Measurements from ENCODE around the gene FCF1.

DNA sequence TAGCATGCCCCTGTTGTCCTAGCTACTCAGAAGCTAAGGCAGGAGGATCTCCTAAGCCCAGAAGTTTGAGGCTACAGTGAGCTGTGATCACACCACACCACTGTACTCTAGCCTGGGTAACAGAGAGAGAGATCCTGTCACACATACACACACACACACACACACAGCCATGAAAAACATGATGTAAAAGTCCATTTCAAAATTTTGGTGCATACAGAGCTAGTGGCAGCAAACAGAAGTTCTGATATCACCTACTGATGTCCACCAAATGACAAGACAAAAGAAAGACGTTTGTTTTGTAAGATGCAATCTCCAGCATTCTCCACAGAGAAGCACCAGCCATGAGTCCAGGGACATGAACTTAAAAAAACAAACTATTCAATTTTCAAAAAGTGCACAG is 15.9 kb upstream of the FCF1 start:
- TF ChIP-seq ZNF433 (tag by site-specific recombination; IDR thresholded peaks at IDR 0.05; ENCODE audit: low read depth) (no peak), ZFP41 (tag by site-specific recombination; IDR thresholded peaks at IDR 0.05; ENCODE audit: borderline replicate concordance) (no peak), OVOL3 (tag by site-specific recombination; IDR thresholded peaks at IDR 0.05) (no peak), ZNF169 (tag by site-specific recombination; IDR thresholded peaks at IDR 0.05) (no peak), ZNF48 (tag by site-specific recombination; IDR thresholded peaks at IDR 0.05) (no peak), ZNF138 (tag by site-specific recombination; IDR thresholded peaks at IDR 0.05; ENCODE audit: borderline replicate concordance) (no peak)
- TF ChIP-seq, protein P1, sequence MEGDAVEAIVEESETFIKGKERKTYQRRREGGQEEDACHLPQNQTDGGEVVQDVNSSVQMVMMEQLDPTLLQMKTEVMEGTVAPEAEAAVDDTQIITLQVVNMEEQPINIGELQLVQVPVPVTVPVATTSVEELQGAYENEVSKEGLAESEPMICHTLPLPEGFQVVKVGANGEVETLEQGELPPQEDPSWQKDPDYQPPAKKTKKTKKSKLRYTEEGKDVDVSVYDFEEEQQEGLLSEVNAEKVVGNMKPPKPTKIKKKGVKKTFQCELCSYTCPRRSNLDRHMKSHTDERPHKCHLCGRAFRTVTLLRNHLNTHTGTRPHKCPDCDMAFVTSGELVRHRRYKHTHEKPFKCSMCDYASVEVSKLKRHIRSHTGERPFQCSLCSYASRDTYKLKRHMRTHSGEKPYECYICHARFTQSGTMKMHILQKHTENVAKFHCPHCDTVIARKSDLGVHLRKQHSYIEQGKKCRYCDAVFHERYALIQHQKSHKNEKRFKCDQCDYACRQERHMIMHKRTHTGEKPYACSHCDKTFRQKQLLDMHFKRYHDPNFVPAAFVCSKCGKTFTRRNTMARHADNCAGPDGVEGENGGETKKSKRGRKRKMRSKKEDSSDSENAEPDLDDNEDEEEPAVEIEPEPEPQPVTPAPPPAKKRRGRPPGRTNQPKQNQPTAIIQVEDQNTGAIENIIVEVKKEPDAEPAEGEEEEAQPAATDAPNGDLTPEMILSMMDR (tag by site-specific recombination; IDR thresholded peaks at IDR 0.05) = no peak
- TF ChIP-seq, protein P2, sequence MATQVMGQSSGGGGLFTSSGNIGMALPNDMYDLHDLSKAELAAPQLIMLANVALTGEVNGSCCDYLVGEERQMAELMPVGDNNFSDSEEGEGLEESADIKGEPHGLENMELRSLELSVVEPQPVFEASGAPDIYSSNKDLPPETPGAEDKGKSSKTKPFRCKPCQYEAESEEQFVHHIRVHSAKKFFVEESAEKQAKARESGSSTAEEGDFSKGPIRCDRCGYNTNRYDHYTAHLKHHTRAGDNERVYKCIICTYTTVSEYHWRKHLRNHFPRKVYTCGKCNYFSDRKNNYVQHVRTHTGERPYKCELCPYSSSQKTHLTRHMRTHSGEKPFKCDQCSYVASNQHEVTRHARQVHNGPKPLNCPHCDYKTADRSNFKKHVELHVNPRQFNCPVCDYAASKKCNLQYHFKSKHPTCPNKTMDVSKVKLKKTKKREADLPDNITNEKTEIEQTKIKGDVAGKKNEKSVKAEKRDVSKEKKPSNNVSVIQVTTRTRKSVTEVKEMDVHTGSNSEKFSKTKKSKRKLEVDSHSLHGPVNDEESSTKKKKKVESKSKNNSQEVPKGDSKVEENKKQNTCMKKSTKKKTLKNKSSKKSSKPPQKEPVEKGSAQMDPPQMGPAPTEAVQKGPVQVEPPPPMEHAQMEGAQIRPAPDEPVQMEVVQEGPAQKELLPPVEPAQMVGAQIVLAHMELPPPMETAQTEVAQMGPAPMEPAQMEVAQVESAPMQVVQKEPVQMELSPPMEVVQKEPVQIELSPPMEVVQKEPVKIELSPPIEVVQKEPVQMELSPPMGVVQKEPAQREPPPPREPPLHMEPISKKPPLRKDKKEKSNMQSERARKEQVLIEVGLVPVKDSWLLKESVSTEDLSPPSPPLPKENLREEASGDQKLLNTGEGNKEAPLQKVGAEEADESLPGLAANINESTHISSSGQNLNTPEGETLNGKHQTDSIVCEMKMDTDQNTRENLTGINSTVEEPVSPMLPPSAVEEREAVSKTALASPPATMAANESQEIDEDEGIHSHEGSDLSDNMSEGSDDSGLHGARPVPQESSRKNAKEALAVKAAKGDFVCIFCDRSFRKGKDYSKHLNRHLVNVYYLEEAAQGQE (tag by site-specific recombination; IDR thresholded peaks at IDR 0.05) = no peak
